HG02610 (cell line): Measurements from ENCODE around the gene PCDH15.

Source experiments
- ATAC-seq: cut with Tn5 transposase; IDR thresholded peaks from one replicate; pipeline ENCODE4 v1.9.1; 2021; ENCODE audit warnings: mild to moderate bottlenecking, moderate library complexity; ENCODE audit not compliant: unreplicated experiment

Gene PCDH15

GRCh38 chr10:54137396-54137795 lies 663.6 kb downstream of the PCDH15 start:
- no peak for ATAC-seq

DNA sequence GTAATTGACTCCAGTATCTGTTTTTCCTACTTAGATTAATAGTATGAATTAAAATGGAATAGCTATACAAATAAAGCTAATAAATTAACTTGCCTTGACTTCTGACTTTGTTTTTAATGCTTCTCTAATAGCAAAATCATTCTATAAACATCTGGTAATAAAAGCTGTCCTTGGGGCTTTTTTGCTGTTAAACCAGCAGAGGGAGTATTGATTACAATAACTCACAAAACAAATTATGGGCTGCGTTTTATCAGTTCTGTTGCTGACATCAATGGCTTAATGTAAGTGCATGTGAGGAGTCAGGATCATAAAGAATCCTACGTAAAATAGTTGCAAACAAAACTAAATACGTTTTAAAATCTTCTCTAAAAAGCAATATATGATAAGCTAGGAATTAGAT lies 667.8 kb downstream of the PCDH15 start:
- ATAC-seq, result no peak

DNA sequence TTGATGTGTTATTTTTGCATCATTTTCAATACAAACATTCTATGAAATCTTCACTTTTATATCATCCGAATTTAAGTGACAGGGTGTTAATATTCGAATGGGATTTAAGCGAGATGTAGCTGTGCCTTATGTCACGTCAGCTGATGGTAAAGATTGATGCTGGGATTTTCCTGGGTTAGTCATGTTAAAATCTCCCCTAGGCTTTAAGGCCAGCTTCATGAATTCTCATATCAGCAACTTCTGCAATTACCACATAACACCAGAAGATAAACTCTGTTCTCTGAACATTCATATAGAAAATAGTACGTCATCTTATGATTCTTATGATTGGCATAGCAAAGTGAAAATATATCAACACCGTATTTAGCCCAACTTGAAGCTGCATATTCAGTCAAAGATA lies 669.2 kb downstream of the PCDH15 start:
- peak; percentile 94 for ATAC-seq

GRCh38 chr10:54130394-54130793 lies 670.6 kb downstream of the PCDH15 start:
- ATAC-seq, result no peak

DNA sequence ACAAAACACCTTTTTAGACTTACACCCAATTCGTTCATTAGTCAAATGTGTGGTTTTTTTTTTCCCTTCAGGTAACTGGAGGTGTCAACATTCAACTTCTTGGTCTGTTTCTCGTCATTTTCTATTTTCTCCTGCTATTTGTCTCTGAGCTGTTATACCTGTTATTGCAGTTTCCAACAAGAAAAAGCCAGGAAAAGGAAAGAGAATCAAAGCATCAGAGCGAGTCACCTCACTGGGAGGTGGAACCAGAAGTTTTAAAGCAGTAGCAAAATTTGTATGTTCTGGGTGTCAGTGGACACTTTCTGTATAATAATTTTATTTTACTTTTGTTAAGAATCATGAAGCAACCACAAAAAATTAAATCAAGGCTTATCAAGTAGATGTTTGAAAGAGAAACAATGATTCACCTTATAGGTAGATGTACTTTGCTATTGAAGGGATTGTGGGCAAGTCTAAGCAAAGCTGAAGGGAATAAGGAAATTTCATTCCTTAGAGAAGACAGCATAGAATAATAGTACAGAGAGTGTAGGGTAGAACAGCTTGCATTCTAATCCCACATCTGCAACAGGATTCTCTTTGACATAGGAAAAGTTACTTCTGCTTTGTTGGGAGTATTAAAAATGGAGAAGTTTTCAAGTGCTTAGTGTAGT lies 675.8 kb downstream of the PCDH15 start:
- no peak for ATAC-seq

- no peak for ATAC-seq
These were observed 676.7 kb downstream of the PCDH15 start for GRCh38 chr10:54124209-54124885.

- no peak for ATAC-seq
These were observed 680.2 kb downstream of the PCDH15 start for GRCh38 chr10:54120806-54121205.

DNA sequence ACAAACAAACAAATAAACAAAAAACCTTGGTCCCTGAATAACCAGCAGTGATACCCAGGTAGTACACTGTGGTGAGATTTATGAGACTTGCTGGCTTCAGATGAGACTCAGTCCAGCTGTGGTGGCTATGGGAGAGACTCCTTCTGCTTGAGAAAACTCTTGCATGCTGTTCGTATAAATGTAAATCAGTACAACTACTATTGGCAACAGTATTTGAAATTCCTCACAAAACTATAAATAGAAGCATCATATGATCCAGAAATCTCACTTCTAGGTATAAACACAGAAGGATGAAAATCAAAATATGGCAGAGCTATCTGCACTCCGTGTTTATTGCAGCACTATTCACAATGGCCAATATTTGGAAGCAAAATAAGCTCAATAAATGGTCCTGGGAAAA lies 692.1 kb downstream of the PCDH15 start:
- ATAC-seq, result no peak

DNA sequence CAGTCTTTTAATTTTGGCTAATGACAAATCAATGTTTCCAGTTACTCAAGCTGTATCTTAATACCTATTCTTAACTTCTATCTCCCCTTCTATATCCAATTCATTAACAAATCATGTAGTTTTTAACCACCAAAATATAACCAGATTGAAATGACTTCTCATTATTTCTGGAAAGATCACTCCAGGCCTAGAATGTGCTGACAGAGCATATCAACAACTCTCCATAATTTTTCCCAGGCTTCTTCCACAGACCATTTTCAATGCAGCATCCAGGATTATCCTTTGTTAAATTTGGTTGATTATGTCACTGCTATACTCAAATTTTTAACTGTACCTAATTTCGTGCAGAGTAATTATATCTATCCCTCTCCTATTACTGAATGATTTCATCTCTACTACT lies 704.1 kb downstream of the PCDH15 start:
- no peak for ATAC-seq

- no peak for ATAC-seq
These were observed 706.7 kb downstream of the PCDH15 start for GRCh38 chr10:54094321-54094720.

DNA sequence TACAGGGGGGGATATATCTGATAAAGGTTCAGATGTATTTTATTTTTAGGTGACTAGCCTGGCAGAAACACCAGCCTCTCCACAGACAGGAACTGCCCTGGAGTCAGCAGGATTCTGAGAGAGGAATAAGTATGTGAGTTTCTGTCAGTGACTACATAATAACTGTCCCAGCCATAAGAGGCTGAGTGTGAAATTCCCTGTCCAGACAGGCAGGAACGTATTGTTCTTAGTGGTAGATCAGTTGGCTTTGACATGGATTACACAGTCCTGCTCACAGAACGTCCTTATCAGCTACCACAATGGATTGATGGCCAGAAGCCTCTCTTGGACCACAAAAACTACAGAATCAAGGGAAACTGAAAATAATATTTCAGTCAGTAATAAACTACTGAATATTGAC lies 709.8 kb downstream of the PCDH15 start:
- no peak for ATAC-seq

DNA sequence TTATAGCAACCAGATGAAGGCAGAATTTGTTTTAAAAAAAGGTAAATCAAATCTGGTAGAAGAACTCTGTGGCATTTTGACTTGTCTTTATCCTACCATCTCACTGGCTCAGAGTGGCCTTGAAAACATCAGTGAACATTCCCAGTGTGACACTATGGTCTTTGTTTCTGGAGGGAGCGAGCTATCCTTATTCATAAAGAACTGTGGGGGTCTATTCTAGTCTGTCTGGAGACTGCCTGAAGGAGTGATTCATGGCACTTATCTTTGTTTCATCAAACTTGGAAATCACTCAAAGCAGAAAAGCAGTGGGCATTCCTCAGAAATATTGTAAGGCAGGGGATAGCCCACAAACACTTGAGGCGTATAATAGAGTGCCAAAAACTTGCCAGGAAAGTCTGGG lies 719.1 kb downstream of the PCDH15 start:
- ATAC-seq, result no peak

DNA sequence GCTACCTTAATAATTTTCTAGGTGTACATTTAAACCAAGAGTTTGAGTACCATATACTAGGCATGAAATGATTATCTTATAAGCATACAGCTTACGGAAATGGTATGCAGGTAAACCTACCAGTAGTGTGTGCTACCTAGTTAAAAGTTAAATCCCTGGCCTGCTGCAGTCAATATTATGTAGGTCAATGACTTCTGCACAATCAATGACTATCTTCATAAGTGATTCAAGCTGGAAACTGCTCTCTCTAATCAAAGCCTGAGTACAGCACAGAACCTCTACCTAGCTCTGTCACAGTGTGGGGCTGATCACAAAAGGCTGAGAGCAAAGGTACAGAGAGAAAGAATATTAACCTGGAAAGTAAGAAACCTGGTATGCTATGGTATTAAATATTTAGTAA lies 733.7 kb downstream of the PCDH15 start:
- no peak for ATAC-seq

DNA sequence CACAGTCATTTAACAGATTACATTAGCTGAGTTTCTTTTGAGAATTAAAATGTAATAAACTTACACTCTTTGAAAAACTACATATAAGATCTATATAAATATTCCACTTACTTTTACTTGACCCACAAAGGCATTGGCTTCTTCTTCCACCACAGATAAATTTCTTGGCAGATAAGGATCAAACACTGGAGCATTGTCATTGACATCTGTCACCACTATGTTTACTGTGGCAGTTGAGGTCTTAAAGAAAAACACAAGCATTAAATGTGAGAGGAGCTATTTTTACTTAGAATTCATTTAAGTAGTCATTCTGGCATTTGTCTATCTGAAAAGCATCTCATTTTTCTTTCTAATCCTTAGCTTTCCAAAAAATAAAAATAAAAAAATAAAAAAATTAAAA lies 734.4 kb downstream of the PCDH15 start:
- no peak for ATAC-seq

DNA sequence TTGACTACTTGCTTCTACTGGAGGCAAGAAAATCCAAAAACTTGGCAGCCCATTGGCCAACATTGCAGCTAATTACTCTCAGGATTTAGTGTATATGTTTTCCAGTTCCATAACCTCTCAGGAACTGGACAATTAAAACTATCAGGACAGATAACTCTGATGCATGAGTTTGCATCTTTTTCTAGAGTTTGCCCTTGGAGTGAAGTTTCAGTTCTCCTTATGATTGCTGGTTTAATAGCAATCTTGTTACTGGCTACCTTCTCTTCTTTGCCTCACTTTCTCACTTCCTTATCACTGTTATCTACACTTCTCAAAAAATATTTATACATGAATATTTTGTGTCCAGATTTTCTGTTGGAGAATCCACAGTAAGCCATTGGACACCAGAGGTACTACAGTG lies 735.9 kb downstream of the PCDH15 start:
- no peak for ATAC-seq

DNA sequence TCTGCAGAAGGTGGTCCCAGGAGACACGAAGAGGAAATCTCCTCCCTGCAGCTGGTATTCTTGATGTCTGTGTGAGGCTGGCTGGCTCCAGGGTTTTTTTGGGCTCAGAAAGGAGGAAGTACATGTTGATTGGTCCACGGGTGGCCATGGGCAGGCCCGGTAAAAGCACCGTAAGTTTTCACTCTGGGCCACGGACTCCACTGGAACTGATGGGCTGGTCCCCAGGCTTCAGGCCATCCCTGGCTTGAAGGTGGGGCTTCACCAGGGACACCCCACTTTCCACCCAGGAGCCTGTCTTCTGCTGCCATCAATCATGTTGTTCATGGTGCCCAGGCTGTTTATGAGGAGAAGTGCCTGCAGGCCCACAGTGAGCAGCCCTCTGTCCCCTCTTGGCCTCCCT lies 736.8 kb downstream of the PCDH15 start:
- ATAC-seq, result no peak

GRCh38 chr10:54063514-54063913 lies 737.5 kb downstream of the PCDH15 start:
- ATAC-seq, result no peak

DNA sequence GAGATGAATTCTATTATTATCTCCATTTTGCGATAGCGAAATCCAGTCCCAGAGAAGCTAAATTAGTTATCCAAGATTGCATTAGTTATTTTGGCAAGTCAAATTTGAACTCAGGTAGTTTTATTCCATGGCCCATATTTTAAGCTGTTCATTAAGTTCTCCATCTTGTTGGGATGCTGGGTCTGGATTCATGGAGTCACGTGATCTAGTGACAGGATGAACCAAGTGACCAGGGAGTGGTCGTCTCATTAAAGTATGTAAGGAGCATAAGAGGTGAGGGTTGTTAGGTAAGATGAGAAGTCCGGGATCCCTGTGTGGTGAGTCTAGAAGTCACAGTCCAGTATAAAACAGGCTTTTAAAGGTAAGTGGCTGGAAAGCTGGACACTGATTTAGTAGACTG lies 740.5 kb downstream of the PCDH15 start:
- ATAC-seq, result no peak

- no peak for ATAC-seq
These were observed 743.7 kb downstream of the PCDH15 start for GRCh38 chr10:54057357-54057756.

DNA sequence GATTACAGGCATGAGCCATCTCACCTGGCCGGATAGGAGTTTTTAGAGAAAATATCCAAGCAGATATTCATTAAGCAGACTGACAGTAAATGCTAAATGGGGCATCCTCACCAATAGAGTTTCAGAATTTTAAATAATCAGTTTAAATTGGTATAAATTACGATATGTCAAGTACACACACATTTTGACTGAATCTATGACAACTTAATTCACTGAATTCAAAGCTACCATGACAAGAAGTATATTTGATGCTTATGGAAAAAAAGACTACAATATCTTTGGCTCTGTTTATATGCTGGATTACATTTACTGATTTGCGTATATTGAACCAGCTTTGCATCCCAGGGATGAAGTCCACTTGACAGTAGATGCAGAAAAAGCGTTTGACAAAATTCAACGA lies 774.7 kb downstream of the PCDH15 start:
- ATAC-seq, result no peak

DNA sequence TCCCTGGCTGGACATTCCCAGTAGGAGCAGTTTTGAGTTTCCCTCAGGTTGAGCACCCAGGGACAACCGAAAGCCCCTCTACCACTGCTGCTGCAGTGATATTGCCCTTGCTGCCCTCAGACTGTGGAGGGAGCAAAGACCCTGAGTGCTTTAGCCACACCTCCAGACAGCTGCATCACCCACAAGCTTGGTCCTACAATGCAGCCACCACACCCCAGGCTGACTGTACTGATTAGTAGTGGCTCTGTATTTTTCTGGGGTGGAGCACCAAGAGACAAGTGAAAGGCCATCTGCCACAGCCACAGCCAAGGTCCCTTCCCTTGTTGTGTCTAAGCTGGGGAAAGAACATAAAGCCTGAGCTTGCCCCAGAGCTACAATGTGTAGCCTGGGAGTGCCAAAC lies 789.9 kb downstream of the PCDH15 start:
- no peak for ATAC-seq

DNA sequence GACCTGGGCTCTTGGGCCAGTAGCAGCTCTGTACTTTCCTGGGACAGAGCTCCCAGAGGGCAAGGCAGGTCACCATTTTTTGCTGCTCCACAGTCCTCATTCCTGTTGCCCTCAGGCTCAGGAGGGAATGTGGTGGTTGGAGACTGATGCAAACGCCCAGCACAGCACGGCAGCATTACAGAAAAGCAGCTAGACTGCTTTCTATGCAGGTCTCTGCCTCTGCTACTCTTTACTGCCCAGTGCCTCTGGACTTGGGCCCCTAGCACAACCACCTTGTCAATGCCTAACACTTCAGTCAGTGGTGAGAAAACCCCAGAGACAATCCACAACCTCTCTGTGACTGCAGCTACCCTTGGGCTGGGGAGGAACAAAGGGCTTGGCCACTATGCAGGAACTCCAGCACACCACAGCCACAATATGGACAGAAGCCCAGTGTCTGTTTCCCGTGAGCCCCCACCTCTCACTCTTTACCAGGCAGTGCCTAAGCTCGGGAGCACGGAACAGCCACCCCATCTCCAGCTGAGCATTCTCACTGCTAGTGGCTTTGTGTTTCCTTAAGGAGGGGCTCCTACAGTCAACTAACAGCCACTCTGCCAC lies 790.6 kb downstream of the PCDH15 start:
- ATAC-seq, result no peak

DNA sequence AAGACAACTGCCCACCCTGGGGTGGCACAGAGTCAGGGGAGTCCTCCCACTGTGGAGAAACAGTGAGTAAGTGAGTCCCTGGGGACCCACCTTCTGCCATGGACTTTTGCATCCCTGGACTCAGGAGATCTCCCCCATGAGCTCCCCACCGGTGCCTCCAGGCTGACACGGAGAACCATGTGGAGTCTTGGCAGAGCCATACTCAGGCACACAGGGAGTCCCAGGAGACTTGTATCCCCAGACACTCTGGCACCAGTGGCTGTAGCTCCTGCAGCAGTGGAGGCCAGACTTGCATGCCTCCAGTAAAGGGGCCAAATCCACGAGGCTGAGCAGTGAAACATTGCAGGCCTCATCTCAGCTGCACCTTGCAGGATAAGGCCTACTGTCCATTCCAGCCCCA lies 791.4 kb downstream of the PCDH15 start:
- no peak for ATAC-seq
